Effector memory CD8-positive, alpha-beta T cell (primary cell): Measurements from ENCODE around the gene SLAMF1.

ENCODE experiments used
- ATAC-seq: fragments of 150-1000 bp; cut with Tn5 transposase; replicated peaks from 2 replicates; pipeline ENCODE4 v1.10.0; 2021; ENCODE audit warnings: mild to moderate bottlenecking, moderate library complexity
- DNase-seq, 3 experiments: peaks; one replicate each; pipeline ENCODE4 v3.0.0; 2021
- H3K27ac Mint-ChIP-seq, 2 donors: one replicate each; pipeline ENCODE4 v1.8.0; 2022; ENCODE audit warnings: mild to moderate bottlenecking in 2 of 2, mixed read lengths in 2 of 2, moderate library complexity in 2 of 2
- H3K27me3 Mint-ChIP-seq, 2 donors: one replicate each; pipeline ENCODE4 v1.8.0; 2022; ENCODE audit warnings: mixed read lengths in 2 of 2
- H3K36me3 Mint-ChIP-seq: one replicate; pipeline ENCODE4 v1.8.0; 2022; ENCODE audit warnings: mild to moderate bottlenecking, moderate library complexity, mixed read lengths; ENCODE audit not compliant: insufficient read depth
- H3K4me1 Mint-ChIP-seq, 2 donors: one replicate each; pipeline ENCODE4 v1.8.0; 2022; ENCODE audit warnings: low read depth in 2 of 2, mixed read lengths in 2 of 2
- H3K4me3 Mint-ChIP-seq, 2 donors: one replicate each; pipeline ENCODE4 v1.8.0; 2022; ENCODE audit warnings: mild to moderate bottlenecking in 2 of 2, mixed read lengths in 2 of 2, moderate library complexity in 2 of 2
- H3K9me3 Mint-ChIP-seq, 2 donors: one replicate each; pipeline ENCODE4 v1.8.0; 2022; ENCODE audit warnings: mixed read lengths in 2 of 2

SLAMF1 gene

GRCh38 chr1:160622501-160623226, 24.2 kb downstream of the SLAMF1 start:
- peak overlapping the region; percentile 67 to 91 for H3K27ac Mint-ChIP-seq

GRCh38 chr1:160621633-160622413, 25.0 kb downstream of the SLAMF1 start:
- DNase-seq (no peak), ATAC-seq (no peak)
- Mint-ChIP-seq H3K9me3 (peaks cover 1 to 3% of the 10 kb centered on the region in 2 donors), H3K27me3 (no peaks in the 10 kb centered on the region), H3K36me3 (peaks cover 54% of the 10 kb centered on the region), H3K4me3 (peak overlapping the region; percentile 9 to 33), H3K4me1 (peaks cover 54 to 69% of the 10 kb centered on the region in 2 donors), H3K27ac (peak overlapping the region; percentile 15 to 56)

More at GRCh38 chr1:160622501-160623226, 24.2 kb downstream of the SLAMF1 start:
- Mint-ChIP-seq H3K4me1 (peaks cover 62 to 77% of the 10 kb centered on the region in 2 donors), H3K36me3 (peaks cover 46% of the 10 kb centered on the region), H3K4me3 (peak overlapping the region in 1 of 2 donors; percentile 78), H3K9me3 (peaks cover 3 to 6% of the 10 kb centered on the region in 2 donors), H3K27me3 (no peaks in the 10 kb centered on the region)
- DNase-seq (no peak), ATAC-seq (no peak)

DNA sequence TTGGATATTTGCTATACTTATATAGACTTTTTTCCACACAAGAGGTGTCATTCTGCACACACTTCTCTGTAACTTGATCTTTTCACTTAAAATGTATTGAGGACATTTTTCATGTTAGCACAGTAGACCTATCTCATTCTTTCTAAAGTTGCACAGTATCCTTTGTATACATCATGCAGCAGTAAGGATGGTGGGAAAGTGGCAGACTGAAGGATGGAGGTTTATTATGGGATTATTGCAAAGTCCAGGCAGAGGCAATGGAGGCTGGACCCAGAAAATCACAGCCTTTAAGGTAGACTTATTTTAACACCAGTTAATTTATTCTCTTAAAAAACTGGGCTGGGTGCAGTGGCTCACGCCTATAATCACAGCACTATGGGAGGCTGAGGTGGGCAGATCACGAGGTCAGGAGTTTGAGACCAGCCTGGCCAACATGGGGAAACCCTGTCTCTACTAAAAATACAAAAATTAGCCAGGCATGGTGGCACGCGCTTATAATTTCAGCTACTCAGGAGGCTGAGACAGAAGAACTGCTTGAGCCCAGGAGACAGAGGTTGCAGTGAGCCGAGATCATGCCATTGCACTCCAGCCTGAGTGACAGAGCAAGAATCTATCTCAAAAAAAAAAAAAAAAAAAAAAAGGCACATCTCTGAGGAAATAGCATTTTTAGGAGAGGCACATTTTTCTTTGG, 25.8 kb downstream of the SLAMF1 start:
- H3K36me3 Mint-ChIP-seq: peaks cover 59% of the 10 kb centered on the region
- peaks cover 49 to 61% of the 10 kb centered on the region in 2 donors for H3K4me1 Mint-ChIP-seq
- peak overlapping the region; percentile 9 to 33 for H3K4me3 Mint-ChIP-seq
- H3K9me3 Mint-ChIP-seq: no peaks in the 10 kb centered on the region
- no peak for ATAC-seq
- H3K27me3 Mint-ChIP-seq: no peaks in the 10 kb centered on the region
- DNase-seq: no peak
- H3K27ac Mint-ChIP-seq: peak overlapping the region; percentile 15 to 56

DNA sequence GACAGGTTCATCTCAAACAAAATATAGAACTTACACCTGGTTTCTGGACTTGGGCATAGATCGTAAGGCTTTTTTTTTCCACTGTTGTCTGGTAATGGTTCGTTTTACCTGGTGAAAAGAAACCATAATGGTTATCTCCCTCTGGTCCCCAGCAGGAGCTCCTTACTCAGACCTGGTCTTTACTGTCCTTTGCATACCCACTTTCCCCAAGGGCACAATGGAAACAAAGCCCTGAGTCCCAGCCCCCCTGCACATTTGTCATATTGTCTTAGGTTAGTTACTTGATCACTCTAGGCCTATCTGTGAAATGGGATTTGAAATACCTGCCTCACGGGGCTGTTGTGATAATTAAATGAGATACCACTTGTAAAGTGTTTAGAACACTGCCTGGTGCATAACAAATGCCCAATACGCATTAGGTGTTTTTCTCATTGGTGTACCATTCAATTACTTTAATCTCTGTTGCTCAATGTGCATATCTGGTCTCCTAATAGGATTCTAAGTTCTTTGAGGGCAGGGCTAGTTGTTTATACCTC, 27.0 kb downstream of the SLAMF1 start:
- Mint-ChIP-seq H3K4me3 (no peak overlapping the region), H3K4me1 (peaks cover 45 to 51% of the 10 kb centered on the region in 2 donors), H3K9me3 (no peaks in the 10 kb centered on the region), H3K27ac (peak overlapping the region in 1 of 2 donors; percentile 3), H3K36me3 (peaks cover 57% of the 10 kb centered on the region), H3K27me3 (no peaks in the 10 kb centered on the region)
- ATAC-seq (no peak), DNase-seq (no peak)

- Mint-ChIP-seq H3K27ac (peak overlapping the region in 1 of 2 donors; percentile 3), H3K4me3 (no peak overlapping the region), H3K27me3 (no peaks in the 10 kb centered on the region), H3K9me3 (no peaks in the 10 kb centered on the region), H3K4me1 (peaks cover 40 to 47% of the 10 kb centered on the region in 2 donors), H3K36me3 (peaks cover 53% of the 10 kb centered on the region)
- peak; percentile 31 for ATAC-seq
- DNase-seq: peak; percentile 43 to 49 (median 44)
These were observed 28.0 kb downstream of the SLAMF1 start for GRCh38 chr1:160618763-160619274.

DNA sequence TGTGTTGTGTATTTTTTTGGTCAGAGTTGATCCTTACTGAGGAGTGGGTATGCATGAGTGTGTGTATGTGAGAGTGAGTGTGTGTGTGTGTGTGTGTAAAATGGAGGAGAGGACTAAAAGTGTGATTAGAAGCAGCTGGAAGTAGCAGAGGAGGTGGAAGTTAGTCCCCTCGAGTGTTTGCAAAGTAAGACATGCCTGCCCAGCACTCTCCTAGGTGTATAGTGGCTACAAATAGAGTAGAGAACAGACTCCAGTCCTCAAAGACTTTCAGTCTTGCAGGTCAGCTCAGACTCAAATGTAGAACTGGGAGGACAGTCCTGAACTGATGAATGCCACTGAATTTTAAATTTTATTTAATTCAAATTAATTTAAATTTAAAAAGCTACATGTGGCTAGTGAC, 28.5 kb downstream of the SLAMF1 start:
- no peak for ATAC-seq
- Mint-ChIP-seq H3K4me1 (peaks cover 36 to 47% of the 10 kb centered on the region in 2 donors), H3K4me3 (no peak overlapping the region), H3K27me3 (no peaks in the 10 kb centered on the region), H3K9me3 (no peaks in the 10 kb centered on the region), H3K27ac (peak overlapping the region in 1 of 2 donors; percentile 3), H3K36me3 (peaks cover 55% of the 10 kb centered on the region)
- DNase-seq: no peak

- H3K9me3 Mint-ChIP-seq: no peaks in the 10 kb centered on the region
- peak overlapping the region in 1 of 2 donors; percentile 5 for H3K27ac Mint-ChIP-seq
- no peaks in the 10 kb centered on the region for H3K27me3 Mint-ChIP-seq
- ATAC-seq: no peak
- no peak for DNase-seq
- H3K4me3 Mint-ChIP-seq: no peak overlapping the region
- peaks cover 20 to 26% of the 10 kb centered on the region in 2 donors for H3K4me1 Mint-ChIP-seq
- H3K36me3 Mint-ChIP-seq: peaks cover 63% of the 10 kb centered on the region
These were observed 31.2 kb downstream of the SLAMF1 start for GRCh38 chr1:160615660-160616059.

- H3K9me3 Mint-ChIP-seq: no peaks in the 10 kb centered on the region
- H3K4me3 Mint-ChIP-seq: no peak overlapping the region
- ATAC-seq: peak; percentile 54
- peak overlapping the region in 1 of 2 donors; percentile 71 for H3K27ac Mint-ChIP-seq
- H3K27me3 Mint-ChIP-seq: no peaks in the 10 kb centered on the region
- H3K4me1 Mint-ChIP-seq: peaks cover 20 to 28% of the 10 kb centered on the region in 2 donors
- no peak for DNase-seq
- peaks cover 71% of the 10 kb centered on the region for H3K36me3 Mint-ChIP-seq
These were observed 32.4 kb downstream of the SLAMF1 start for GRCh38 chr1:160614410-160614809.

GRCh38 chr1:160612613-160613218, 34.1 kb downstream of the SLAMF1 start:
- no peaks in the 10 kb centered on the region for H3K9me3 Mint-ChIP-seq
- DNase-seq (no peak), ATAC-seq (no peak)
- peak overlapping the region; percentile 70 to 71 for H3K27ac Mint-ChIP-seq
- H3K36me3 Mint-ChIP-seq: peaks cover 75% of the 10 kb centered on the region
- H3K27me3 Mint-ChIP-seq: no peaks in the 10 kb centered on the region
- H3K4me3 Mint-ChIP-seq: no peak overlapping the region
- peaks cover 11 to 17% of the 10 kb centered on the region in 2 donors for H3K4me1 Mint-ChIP-seq

DNA sequence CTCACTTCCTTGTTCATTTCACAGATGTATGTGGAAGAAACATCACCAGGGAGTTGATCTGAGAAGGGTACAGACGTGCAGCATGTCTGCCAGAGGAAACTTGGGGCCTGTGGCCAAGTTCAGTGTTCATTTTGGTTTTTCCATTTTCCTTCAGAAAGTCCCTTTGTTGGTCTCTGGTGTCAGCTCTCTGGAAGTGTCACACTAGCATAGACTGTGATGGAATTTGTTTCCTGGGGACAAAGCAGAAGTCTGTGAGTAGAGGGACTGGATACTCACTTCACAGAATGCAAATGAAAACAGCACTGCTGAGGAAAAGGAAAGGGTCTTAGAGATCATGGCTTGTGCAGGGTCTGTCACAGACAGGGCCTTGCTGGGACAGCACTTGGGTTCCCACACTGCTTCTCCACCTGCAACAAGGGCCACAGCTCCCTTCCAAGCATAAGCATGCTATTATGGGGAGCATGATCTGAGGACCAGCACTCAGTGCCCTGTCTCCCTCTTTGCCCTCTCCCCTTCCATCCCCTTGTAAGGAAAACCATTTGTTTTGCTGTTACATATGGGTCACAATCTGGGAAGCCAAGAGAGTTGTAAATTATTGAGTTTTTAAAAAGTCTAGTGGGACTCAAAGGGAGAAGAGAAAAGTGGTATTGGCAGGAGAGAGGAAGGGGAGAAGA, 36.1 kb downstream of the SLAMF1 start:
- Mint-ChIP-seq H3K27me3 (no peaks in the 10 kb centered on the region), H3K4me1 (peaks cover 26 to 34% of the 10 kb centered on the region in 2 donors), H3K36me3 (peaks cover 65% of the 10 kb centered on the region), H3K9me3 (no peaks in the 10 kb centered on the region), H3K27ac (peak overlapping the region in 1 of 2 donors; percentile 45), H3K4me3 (no peak overlapping the region)
- no peak for ATAC-seq
- DNase-seq: no peak

GRCh38 chr1:160608941-160609340, 37.9 kb downstream of the SLAMF1 start:
- Mint-ChIP-seq H3K36me3 (peaks cover 57% of the 10 kb centered on the region), H3K4me3 (no peak overlapping the region), H3K4me1 (peaks cover 29 to 35% of the 10 kb centered on the region in 2 donors), H3K27ac (peak overlapping the region; percentile 41 to 69), H3K9me3 (peaks cover 0 to 2% of the 10 kb centered on the region in 2 donors), H3K27me3 (no peaks in the 10 kb centered on the region)
- no peak for ATAC-seq
- DNase-seq: no peak

GRCh38 chr1:160608514-160608913, 38.3 kb downstream of the SLAMF1 start:
- no peaks in the 10 kb centered on the region for H3K27me3 Mint-ChIP-seq
- no peak for DNase-seq
- H3K4me1 Mint-ChIP-seq: peaks cover 26 to 31% of the 10 kb centered on the region in 2 donors
- H3K9me3 Mint-ChIP-seq: peaks cover 0 to 2% of the 10 kb centered on the region in 2 donors
- H3K27ac Mint-ChIP-seq: peak overlapping the region in 1 of 2 donors; percentile 41
- no peak for ATAC-seq
- H3K36me3 Mint-ChIP-seq: peaks cover 53% of the 10 kb centered on the region
- no peak overlapping the region for H3K4me3 Mint-ChIP-seq
